Adipose tissue (tissue), 3 donors: Measurements from ENCODE around the gene CA9. TPM values are rescaled to one million over a fixed set of nuclear protein-coding genes. Genes with fewer than 3 reads are reported as not detected.
"Not testable (repeated sequence)": the region's sequence is repeated elsewhere in the genome, so short reads cannot be mapped to it uniquely, and the experiment has no call there.

Source experiments
- H3K27ac ChIP-seq: one replicate; pipeline ENCODE4 v1.5.1; 2013; ENCODE audit warnings: low read depth, low read length
- WGBS, 3 donors: extraction: QIAGEN DNeasy Blood & Tissue Kit; methylation state at CpG; one replicate each; pipeline ENCODE4 v1.1.7; 2013; 5-methylcytosine and 5-hydroxymethylcytosine counted together
- polyA plus RNA-seq, 3 donors: library from polyadenylated mRNA; stranded (reverse); fragments of 200-250 nt; gene quantifications; one replicate each; pipeline ENCODE4 v1.2.3, GENCODE V29; 2013
- donor health status: healthy with polysubstance abuse.
- donor health status: Bipolar disorder and iron deficiency.
- donor health status: healthy.

The CA9 gene
- 10 to 100 TPM in 1 of 3 donors, 1 to 10 TPM in 2; 2.2 to 45.4 (median 7.4) TPM for polyA plus RNA-seq

DNA sequence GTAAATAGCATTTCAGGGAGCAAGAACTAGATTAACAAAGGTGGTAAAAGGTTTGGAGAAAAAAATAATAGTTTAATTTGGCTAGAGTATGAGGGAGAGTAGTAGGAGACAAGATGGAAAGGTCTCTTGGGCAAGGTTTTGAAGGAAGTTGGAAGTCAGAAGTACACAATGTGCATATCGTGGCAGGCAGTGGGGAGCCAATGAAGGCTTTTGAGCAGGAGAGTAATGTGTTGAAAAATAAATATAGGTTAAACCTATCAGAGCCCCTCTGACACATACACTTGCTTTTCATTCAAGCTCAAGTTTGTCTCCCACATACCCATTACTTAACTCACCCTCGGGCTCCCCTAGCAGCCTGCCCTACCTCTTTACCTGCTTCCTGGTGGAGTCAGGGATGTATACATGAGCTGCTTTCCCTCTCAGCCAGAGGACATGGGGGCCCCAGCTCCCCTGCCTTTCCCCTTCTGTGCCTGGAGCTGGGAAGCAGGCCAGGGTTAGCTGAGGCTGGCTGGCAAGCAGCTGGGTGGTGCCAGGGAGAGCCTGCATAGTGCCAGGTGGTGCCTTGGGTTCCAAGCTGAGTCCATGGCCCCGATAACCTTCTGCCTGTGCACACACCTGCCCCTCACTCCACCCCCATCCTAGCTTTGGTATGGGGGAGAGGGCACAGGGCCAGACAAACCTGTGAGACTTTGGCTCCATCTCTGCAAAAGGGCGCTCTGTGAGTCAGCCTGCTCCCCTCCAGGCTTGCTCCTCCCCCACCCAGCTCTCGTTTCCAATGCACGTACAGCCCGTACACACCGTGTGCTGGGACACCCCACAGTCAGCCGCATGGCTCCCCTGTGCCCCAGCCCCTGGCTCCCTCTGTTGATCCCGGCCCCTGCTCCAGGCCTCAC lies at the start of gene CA9:
Gene CA9, plus strand, starts transcription at position 797 of the 893 bp plus-strand sequence. Its CDS starts 32 bp downstream, at position 829.
- H3K27ac ChIP-seq = no peak within 1 kb of the TSS
- WGBS, 3 donors = 18 to 70% (median 60%) methylated on average over 10 of the region's 10 CpGs

DNA sequence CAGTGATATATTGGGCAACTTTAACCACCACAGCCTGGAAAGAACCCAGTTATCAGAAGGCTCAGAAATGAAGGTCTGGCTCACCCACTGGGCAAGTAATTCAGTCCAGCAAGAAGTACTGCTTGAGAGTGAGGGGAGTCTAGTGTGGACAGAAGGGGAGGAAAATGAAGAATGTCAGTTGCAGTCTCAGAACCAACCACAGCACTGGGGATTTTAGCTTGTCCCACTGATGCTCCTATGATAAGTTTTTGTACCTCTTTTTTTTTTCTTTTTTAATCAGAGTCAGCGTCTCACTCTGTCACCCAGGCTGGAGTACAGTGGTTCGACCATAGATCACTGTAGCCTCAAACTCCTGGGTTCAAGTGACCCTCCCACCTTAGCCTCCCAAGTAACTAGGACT lies 46.2 kb upstream of the CA9 start:
- 88 to 96% (median 89%) methylated on average over 2 of the region's 2 CpGs for WGBS, 3 donors
- no peak overlapping the region for H3K27ac ChIP-seq

DNA sequence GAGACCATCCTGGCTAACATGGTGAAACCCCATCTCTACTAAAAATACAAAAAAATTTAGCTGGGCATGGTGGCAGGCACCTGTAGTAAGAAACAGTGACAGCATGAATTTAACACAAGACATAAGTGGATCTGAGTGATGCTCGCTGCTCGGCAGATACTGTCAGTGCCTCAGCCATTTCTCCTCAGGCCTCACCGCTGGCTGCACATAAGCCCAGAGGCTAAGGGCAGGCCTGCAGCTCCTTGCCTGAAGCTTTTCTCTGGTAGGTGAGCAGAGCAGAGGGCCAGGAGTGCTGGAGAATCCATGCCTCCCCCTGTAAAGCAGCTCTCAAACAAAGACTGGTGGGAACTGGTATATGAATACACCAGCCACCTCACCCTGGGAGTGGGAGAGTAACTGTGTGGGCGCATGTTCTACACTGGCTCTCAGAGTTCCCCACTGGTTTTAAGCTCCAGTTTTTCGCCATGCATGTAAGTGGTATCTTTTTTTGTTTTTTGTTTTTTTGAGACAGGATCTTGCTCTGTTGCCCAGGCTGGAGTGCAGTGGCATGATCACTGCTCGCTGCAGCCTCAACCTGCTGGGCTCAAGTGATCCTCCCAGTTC lies 45.2 kb upstream of the CA9 start:
- 94 to 97% (median 96%) methylated on average over 6 of the region's 6 CpGs for WGBS, 3 donors
- H3K27ac ChIP-seq = no peak overlapping the region

DNA sequence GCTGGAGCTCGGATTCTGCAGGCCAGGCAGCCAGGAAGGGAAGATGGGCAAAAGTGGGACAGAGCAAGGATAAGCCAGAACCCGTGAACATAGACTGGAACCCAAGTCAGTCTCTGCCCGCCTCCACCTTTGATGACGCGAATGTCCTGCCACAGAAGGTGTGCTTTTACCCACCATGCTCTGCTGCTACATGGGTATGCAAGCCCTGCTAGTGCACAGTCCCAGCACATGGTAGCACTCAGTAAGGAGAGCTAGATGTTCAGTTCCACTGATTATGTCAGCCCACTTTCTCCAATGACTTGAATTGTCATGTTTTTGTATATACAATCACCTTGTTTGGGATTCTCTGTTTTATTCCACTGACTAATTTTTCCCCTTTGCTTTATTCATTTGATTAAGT lies 44.1 kb upstream of the CA9 start:
- no peak overlapping the region for H3K27ac ChIP-seq
- 84 to 92% (median 89%) methylated on average over 5 of the region's 5 CpGs for WGBS, 3 donors

DNA sequence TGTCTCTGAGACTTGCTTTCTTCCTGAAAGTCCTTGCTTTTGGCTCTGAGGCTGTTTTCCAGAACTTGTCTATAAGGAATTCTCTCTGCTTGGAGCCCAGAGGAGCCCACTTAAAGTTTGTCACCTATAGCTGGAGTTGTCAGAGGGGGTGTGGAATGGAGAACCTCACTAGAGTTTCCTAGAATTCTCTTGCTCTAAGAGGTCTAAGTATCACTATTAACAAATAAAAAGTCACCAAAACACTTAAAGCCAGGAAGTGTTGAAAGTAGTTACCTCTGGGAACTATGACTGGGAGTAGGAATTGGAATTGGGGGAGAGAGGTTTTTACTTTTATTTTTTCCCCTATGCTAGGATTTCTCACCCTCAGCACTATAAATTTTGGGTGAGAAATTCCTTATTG lies 38.0 kb upstream of the CA9 start:
- no peak overlapping the region for H3K27ac ChIP-seq

DNA sequence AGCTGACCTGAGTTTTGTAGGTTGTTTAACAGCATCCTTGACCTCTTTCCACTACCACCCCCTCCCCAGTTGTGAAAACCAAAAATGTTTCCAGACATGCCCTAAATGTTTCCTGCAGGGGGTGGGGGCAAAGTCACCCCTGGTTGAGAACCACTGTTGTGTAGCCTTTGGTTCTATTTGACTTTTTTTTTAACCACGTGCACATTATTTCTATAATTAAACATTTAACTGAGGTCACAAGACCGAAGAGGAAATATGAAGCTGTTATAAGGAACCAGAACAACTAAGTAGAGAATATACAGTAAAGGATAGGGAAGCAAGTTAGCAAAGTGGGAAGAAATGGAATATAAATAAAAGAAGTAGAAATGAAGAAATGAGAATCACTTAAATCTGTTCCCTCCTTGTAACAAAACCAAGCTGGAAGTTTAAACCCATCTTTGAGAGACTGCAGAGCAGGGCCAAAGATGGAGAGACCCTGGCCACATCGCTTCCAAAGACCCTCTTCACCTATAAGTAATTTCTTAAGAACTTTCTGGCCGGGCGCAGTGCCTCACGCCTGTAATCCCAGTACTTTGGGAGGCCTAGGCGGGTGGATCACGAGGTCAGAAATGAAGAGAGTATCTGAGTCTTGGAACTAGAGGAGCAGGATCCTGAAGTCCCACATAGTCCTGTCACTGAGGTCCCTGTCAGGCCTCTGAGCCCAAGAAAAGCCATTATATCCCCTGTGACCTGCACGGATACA lies 37.4 kb upstream of the CA9 start:
- no peak overlapping the region for H3K27ac ChIP-seq
- 79 to 84% (median 81%) methylated on average over 9 of the region's 9 CpGs for WGBS, 3 donors

DNA sequence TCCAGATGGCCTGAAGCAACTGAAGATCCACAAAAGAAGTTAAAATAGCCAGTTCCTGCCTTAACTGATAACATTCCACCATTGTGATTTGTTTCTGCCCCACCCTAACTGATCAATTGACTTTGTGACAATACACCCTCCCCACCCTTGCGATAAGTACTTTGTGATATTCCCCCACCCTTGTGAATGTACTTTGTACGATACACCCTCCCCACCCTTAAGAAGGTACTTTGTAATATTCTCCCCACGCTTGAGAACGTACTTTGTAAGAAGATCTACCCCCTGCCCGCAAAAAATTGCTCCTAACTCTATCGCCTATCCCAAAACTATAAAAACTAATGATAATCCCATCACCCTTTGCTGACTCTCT lies 36.9 kb upstream of the CA9 start:
- not testable (repeated sequence) for H3K27ac ChIP-seq
- WGBS, 3 donors = 94 to 99% (median 97%) methylated on average over 6 of the region's 6 CpGs

DNA sequence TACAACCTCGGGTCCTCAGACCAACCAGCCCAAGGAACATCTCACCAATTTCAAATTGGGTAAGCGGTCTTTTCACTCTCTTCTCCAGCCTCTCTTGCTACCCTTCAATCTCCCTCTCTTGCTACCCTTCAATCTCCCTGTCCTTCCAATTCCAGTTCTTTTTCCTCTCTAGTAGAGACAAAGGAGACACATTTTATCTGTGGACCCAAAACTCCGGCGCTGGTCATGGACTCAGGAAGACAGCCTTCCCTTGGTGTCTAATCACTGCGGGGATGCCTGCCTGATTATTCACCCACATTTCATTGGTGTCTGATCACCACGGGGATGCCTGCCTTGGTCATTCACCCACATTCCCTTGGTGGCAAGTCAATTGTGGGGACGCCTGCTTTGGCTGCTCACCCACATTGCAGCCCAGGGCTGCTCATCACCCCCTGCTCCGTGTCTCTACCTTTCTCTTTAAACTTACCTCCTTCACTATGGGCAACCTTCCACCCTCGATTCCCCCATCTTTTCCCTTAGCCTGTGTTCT lies 36.2 kb upstream of the CA9 start:
- WGBS, 3 donors = 93 to 97% (median 94%) methylated on average over 9 of the region's 9 CpGs

DNA sequence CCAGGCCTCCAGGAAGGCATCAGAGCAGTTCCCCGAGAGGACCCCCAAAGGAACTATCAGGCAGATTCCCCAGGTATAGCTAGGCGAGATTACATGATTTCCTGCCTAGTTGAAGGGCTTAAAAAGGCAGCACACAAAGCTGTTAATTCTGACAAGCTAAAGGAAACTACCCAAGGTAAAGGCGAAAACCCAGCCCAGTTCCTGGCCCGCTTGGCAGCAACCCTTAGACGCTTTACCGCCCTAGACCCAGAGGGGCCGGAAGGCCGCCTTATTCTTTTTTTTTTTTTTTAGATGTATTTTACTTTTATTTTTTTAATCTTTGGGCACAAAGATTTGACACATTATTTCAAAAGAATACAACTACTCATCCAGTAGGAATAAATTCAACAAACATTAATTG lies 35.0 kb upstream of the CA9 start:
- 52 to 80% (median 60%) methylated on average over 7 of the region's 8 CpGs for WGBS, 3 donors
- H3K27ac ChIP-seq = not testable (repeated sequence)

More for the DNA sequence above, 36.2 kb upstream of the CA9 start:
- H3K27ac ChIP-seq = not testable (repeated sequence)

DNA sequence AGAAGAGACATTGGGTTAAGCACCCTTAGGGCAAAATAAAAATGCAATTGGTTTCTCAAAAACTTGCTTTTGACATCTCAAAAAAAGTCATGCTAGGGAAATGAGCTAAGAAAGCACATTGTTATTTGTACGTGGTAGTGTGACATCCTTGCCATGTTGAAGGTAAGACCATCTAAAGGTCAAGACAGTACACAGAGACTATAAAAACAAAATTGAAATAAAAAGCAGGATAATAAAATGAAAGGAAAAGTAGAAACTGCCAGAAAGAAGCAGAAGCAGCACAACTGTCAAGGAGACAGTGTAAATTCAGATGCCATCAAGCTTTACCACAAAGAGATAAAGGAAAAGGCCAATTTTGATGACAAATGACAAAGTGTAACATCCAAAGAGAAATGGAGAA lies 34.5 kb upstream of the CA9 start:
- WGBS, 3 donors = 16 to 82% (median 51%) methylated on average over 1 of the region's 1 CpG
- not testable (repeated sequence) for H3K27ac ChIP-seq

DNA sequence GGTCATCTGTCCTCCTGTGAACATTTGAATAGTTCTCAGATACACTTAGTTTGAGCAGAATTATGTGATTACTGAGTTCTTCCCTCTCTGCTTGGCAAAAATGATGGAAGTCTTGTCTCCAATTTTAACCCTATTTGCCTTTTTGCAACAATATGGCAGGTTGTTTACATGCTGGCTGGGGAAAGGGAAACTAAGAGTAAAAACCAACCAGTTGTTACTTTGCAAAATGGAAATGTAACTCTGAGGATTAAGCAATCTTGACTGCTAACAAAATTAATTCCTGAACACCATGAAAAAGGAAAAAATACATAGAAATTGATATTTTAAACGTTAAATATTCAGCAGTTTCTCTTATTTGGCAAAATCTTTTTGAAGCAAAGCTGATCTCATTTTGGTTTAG lies 34.1 kb upstream of the CA9 start:
- WGBS, 3 donors = 71 to 88% (median 80%) methylated on average over 1 of the region's 1 CpG
- H3K27ac ChIP-seq = no peak overlapping the region

DNA sequence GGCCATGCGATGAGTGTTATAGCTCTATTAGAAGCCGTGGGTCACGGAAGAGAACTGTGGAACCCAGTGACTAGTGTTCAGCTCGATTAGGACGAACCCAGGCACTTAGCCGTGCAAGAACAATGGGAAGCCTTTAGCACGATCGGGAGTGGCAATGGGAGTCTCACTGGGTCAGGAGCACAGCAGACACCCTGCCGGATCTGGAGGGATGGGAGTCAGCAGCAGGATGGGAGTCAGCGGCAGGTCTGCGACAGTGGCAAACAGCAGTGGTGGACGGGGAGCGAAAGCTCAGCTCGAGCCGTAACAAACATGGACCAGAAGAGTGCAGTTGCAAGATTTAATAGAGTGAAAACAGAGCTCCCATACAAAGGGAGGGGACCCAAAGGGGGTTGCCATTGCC lies 33.3 kb upstream of the CA9 start:
- 95 to 98% (median 96%) methylated on average over 15 of the region's 15 CpGs for WGBS, 3 donors
- not testable (repeated sequence) for H3K27ac ChIP-seq

DNA sequence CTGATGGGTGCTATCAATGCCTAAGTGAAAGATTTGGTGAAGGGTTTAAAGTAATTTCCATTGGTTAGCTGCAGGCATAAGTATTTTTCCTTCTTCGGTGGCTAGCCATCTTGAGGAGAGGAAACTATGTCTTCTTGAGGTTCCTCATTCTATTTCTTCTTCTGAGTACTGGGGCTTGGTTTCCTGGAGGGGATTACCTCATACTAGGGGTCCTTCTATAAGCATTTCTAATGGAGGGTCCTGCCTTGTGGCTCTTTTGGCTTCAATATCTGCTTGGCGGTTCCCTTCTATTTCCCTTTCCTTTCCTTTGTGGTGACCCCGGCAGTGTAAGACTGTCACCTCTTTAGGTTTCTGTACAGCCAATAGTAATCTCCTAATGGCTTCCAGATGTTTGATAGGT lies 32.2 kb upstream of the CA9 start:
- WGBS, 3 donors = 57 to 97% (median 60%) methylated on average over 3 of the region's 3 CpGs
- H3K27ac ChIP-seq = not testable (repeated sequence)

DNA sequence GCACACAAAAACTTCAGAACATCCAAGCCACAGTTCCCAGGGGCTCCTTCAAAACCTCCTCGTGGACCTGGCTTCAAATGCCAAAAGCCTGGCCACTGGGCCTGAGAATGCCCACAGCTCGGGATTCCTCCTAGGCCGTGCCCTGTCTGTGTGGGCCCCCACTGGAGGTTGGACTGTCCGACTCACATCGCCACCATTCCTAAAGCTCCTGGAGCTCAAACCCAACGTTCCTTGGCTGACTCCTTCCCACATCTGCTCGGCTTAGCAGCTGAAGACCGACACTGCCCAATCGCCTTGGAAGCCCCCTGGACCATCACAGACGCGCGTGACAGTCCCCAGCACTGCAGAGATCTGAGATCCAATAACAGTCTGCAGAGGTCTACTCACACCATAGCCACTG lies 30.7 kb upstream of the CA9 start:
- H3K27ac ChIP-seq = no peak overlapping the region
- WGBS, 3 donors = 91 to 96% (median 96%) methylated on average over 12 of the region's 12 CpGs

DNA sequence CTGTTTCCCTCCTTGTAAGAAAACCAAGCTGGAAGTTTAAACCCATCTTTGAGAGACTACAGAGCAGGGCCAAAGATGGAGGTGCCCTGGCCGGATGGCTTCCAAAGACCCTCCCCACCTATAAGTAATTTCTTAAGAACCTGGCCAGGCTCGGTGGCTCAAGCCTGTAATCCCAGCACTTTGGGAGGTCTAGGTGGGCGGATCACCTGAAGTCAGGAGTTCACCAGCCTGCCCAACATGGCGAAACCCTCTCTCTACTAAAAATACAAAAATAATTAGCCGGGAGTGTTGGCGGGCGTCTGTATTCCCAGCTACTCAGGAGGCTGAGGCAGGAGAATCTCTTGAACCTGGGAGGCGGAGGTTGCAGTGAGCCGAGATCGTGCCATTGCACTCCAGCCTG lies 28.0 kb upstream of the CA9 start:
- H3K27ac ChIP-seq = not testable (repeated sequence)
- 28 to 49% (median 42%) methylated on average over 10 of the region's 10 CpGs for WGBS, 3 donors

DNA sequence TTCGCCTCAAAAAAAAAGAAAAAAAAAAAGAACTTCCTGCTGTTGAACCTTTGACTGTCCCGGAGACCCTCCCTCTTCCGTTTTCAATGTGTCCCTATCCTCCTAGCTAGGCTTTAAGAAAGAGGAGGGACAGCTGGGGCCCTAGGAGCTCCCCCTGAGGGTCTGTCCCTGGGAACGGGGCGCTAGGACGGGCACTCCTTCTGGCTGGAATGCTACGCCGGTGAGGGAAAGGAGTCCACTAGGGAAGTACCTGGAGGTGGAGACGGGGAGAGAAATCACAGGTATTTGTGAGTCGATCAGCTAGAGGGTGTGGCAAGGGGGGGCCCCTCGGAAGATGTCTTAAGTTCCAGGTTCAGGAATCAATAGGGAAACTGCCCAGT lies 27.6 kb upstream of the CA9 start:
- 0 to 1% (median 1%) methylated on average over 11 of the region's 11 CpGs for WGBS, 3 donors
- no peak overlapping the region for H3K27ac ChIP-seq

DNA sequence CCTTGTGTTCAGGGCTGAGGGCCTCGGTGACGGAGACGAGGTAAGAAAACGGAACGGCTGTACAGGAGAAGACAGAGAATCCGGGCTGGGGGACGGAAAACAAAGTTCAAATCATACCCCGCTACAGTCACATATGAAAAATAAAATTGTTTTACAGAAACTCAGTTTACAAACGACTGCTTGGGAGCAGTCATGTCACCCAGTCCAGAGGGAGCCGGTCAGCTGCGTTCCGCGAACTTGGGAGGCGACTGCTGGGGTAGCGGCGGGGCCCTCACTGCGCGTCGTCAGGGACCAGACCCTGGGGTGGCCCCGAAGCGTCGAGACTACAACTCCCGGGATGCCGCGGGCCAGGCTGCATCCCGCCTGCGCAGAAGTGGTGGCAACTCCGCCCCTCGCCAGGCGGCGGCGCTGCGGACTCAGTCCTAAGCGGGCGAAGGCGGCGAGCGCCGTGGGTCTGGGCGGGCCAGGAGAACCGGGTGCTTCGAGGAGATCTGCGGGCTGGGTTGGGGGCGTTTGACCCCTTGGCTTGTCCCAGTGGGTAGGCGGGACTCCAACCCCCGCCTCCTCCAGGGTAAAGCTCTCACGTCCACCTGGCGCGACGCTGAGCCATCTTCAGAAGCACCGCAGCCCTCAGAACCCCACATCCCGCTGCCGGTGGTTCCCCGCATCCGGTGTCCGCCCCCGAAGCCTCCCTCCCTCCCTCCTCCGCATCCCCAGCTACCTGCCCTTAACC lies 27.0 kb upstream of the CA9 start:
- WGBS, 3 donors = 0 to 1% (median 0%) methylated on average over 58 of the region's 58 CpGs

More for the DNA sequence above, 27.0 kb upstream of the CA9 start:
- H3K27ac ChIP-seq = no peak overlapping the region
